Frontal cortex (tissue), 4 donors: Measurements from ENCODE around the gene ANXA2. TPM values are rescaled to one million over a fixed set of nuclear protein-coding genes. Genes with fewer than 3 reads are reported as not detected.
"Not testable (repeated sequence)": the region's sequence is repeated elsewhere in the genome, so short reads cannot be mapped to it uniquely, and the experiment has no call there.

ENCODE experiments used
- DNase-seq, 2 donors: peaks; one replicate each; pipeline ENCODE4 v3.0.0; 2012; ENCODE audit warnings: low spot score in 2 of 2
- FAIRE-seq: peaks from 2 replicates; lab custom pipeline; 2012; peaks lifted over from hg19 to GRCh38; lab: Jason Lieb, UNC
- total RNA-seq: library from RNA; depleted of rRNA; stranded (reverse); fragments of >200 nt; gene quantifications from one replicate; pipeline ENCODE4 v1.2.3, GENCODE V29; 2014
- donor health status: control.
- donor health status: control.
- donor health status: control.

The ANXA2 gene
- total RNA-seq, 1 donor from 2014 or later = 34.6 TPM

DNA sequence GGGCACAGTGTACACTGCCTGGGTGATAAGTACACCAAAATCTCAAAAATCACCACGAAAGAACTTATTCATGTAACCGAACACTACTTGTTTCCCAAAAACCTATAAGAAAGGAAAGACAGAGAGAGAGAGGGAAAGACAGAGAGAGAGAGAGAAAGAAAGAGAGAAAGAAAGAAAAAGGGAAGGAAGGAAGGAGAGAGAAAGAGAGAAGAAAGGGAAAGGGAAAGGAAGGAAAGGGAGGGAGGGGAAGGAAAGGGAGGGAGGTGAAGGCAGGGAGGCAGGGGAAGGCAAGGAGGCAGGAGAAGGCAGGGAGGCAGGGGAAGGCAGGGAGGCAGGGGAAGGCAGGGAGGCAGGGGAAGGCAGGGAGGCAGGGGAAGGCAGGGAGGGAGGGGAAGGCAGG, 48.2 kb downstream of the ANXA2 start:
- FAIRE-seq = no peak
- DNase-seq = no peak

DNA sequence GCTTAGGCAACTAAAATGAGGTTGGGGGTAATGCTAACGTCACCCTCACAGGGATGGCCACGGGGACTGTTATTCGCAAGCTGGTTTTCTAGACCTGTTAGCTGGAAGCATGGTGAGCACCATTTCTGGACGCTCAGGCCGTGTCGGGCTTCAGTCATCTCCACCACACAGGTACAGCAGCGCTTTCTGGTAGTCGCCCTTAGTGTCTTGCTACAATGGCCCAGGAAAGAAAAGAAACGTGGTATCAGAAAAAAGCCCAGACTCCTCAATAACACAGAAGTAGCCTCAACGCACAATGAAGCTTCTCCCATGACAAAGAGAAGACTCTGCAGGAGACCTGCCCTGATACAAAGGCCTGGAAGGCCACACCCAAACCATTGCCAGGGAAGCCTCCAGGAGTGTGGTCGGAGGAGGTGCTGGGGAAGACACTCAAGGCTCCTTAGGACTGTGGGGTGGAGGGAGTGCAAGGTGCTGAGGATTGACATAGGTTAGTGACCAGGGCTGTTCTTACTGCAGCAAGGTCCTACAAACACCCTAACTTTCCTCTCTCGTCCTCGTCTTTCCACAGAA, 50.2 kb downstream of the ANXA2 start:
- no peak for FAIRE-seq

DNA sequence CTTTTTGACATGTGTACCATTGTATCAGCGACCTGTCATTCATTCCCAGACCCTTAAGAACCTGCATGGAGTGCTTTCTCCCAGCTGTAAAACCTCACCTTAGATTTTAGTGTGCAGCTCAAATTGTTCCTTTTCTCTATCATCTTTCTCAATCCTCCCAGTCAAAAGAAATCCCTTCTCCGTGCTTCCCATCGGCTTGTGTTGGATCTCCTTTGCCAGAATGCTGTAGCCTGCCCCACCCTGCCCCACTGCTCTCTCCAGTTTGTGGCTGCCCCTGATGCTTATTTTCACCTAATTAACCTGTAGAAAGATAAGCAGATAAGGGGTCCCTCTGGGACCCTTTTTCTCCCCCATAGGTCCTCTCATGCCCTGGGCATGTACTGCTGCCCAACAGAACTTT, 51.1 kb downstream of the ANXA2 start:
- no peak for DNase-seq
- no peak for FAIRE-seq

More for the DNA sequence above, 50.2 kb downstream of the ANXA2 start:
- DNase-seq = no peak

DNA sequence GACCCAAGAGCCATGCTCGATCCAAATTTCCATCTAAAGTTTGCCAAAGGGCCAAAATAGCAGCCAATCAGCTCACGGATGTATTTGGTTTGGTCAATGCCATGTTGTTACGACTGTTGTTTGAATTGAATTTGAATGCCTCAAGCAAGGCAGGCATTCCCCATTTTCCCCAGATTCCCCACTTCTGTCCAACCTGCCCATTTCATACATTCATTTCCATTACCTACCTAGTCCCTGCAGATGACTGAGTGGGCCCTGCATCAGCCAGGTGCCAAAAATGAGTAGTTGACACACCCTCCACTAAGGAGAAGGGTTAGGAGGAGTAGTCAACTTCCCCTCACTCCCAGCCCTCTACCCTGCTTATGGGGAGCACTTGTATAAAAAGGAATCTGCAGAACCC, 51.7 kb downstream of the ANXA2 start:
- DNase-seq = no peak
- FAIRE-seq = no peak

DNA sequence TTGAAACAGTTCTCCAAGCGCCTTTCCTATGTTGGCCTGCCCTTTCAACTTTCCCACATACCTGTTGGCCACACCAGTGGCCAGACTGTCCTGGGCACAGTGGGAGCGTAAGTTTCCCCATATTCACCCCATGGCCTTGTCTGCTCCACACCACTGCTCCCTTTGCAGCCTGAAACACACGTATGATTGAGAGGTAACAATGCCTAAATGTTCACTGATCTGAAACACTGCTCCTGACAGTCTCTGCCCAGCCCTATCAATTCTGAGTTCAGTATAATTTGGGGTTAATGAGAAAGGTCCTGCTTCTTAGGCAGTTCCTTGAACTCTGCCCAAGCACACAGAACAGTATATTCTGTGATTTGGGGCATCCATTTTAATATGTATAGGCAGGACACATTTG, 52.2 kb downstream of the ANXA2 start:
- DNase-seq (no peak), FAIRE-seq (no peak)

DNA sequence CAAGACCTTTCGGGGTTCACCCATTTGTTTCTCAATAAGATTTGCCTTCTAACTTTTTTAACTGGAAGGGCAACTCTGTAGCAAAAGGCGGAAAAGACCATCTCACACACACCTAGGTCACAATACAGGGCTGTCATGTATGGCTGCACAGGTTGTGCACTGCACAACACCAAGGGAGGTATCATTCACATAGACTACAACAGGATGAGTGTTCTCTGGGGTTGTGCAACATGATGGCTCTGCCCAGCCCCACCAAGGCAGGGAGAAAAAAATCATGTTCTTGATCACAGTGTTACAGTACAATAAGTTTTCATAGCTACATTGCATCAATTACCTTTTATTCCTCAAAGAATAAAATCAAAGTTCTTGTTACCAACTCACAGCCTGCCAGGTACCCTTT, 52.8 kb downstream of the ANXA2 start:
- FAIRE-seq (no peak), DNase-seq (no peak)

DNA sequence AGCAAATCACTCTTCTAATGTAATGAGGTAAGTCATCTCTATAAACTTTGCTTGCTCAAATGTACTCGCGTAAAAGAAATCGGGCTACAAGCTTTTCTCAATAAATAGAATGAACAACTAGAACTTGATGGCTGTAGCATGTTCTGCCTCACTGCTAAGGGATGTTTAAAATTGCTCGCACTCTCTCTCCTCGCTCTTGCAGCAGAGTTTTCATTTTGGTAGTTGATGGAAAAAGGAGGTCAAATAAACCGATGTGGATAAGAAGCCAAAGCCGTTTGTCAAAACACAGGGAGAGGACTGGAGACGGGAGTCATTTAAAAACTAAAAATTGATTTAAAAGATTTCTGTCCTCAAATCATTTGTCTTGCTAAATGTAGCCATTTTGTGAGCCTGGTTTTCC, 53.3 kb downstream of the ANXA2 start:
- DNase-seq (no peak), FAIRE-seq (no peak)

DNA sequence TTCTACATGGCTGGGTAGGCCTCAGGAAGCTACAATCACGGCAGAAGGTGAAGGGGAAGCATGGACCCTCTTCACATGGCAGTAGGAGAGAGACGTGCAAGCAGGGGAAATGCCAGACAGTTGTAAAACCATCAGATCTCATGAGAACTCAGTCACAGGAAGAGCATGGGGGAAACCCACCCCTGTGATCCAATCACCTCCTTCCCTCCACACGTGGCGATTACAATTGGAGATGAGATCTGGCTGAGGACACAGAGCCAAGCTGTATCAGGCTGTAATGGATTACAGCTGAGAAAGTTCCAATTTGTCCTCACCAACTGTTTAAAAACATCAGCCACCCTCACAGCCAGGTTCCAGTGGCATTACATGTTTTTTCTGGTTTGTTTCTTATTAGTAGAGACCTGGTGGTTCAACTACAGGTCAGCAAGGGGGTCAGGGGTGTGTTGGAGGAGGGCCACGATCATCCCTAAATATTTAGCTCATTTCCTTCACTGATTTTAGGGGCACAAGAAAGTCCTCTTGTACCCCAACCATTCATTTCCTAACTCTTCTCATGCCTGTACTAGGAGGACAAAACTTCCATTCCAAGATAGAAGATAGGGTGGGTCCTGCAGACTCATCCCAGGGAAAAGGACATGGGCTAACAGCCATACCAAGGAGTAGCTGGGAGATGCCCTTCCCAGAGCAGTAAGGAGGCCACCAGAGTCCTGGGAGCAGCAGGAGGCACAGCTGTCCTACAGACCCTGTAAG, 54.4 kb downstream of the ANXA2 start:
- no peak for FAIRE-seq

DNA sequence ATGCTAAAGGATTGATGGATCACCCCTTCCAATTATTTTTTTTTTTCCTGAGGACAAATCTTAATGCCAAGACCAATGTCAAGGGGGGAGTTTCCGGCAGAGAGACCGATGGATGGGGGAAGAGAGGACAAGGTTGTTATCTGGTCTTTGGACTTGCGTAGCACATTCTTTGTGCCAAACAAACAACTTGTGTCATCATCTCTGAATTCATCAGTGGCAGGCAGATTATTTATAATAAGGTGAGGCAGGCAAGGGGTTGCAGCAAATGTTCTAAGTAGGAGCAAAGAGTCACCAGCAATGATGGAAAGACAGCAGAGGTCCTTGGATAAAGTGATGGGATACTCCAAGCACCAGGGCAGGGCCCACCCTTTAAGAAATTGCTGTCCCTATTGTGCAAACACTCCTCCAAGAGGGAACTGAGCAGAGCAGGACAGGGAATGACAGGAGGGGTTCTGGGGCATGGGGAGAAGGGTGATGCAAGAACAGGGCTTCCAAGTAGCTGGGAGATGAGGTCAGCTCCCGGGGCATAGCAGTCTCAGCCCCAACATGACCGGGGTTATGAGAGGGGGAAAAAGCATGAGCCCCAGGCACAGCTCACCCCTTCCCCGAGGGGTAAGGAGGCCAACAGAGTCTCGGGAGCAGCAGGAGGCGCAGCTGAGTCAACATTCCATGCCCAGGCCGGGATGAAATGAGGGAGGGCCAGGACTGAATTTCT, 57.4 kb downstream of the ANXA2 start:
- FAIRE-seq (no peak), DNase-seq (no peak)

More for the DNA sequence above, 54.4 kb downstream of the ANXA2 start:
- DNase-seq = no peak

DNA sequence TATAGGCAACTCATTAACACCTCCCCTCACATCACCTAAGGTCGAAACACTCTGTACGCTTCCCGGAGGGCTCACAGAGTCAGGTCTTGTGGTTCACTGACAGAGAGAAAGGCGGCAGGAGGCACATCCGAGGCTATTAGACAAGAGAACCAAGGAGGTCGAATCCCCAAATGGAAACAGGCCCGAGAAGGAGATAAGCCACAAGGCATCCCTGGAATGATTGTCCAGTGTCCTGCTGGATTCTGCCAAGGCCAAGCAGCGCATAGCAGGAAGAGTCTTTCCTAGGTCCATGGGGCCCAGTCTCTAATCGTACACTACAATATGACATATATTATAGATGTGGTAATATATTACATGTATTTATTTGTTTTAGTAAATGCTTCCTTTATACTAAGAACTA, 58.5 kb downstream of the ANXA2 start:
- no peak for FAIRE-seq

DNA sequence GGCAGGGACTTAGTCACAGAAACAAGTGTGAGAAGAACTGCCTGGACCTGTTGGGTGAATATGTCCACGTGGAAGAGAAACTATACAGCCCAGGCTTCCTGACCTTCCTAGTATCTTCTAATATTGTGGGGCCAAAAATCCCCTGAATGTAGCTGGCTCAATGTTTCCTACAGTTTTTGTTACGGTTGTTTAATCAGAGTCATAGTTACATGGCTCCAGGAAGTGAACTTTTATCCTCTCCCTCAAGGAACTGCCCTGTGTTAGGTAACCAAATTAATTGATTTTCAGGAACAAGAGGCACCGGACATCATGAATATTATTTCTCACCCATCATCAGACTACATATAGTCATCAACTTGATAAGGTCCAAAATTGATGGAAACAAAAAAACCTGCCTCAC, 59.0 kb downstream of the ANXA2 start:
- DNase-seq = no peak
- no peak for FAIRE-seq

More for the DNA sequence above, 58.5 kb downstream of the ANXA2 start:
- no peak for DNase-seq

DNA sequence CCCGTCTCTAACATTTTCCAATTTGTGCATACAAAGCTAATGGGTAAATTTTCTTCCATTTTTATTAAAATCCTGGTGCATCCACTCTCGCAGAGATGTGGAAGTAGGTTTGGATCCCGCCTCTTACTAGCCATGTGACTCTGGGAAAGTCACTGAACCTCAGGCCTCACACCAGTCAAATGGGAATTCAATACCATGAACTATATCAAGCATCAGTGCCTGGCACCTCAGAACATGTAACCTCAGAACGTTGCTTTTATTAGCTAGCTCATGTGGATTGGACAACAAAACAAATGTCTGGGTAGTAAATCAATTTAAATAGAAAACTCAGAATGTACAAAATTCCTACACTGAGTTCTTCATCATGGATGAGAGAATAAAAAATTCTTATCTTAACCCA, 60.7 kb downstream of the ANXA2 start:
- FAIRE-seq (no peak), DNase-seq (no peak)

DNA sequence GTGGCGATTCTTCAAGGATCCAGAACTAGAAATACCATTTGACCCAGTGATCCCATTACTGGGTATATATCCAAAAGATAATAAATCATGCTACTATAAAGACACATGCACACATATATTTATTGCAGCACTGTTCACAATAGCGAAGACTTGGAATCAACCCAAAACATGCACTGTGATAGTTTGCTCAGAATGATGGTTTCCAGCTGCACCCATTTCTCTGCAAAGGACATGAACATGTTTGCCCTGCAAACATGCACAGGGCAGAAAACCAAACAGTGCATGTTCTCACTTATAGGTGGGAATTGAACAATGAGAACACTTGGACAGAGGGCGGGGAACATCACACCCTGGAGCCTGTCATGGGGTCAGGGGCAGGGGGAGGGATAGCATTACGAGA, 62.5 kb downstream of the ANXA2 start:
- not testable (repeated sequence) for DNase-seq, FAIRE-seq

DNA sequence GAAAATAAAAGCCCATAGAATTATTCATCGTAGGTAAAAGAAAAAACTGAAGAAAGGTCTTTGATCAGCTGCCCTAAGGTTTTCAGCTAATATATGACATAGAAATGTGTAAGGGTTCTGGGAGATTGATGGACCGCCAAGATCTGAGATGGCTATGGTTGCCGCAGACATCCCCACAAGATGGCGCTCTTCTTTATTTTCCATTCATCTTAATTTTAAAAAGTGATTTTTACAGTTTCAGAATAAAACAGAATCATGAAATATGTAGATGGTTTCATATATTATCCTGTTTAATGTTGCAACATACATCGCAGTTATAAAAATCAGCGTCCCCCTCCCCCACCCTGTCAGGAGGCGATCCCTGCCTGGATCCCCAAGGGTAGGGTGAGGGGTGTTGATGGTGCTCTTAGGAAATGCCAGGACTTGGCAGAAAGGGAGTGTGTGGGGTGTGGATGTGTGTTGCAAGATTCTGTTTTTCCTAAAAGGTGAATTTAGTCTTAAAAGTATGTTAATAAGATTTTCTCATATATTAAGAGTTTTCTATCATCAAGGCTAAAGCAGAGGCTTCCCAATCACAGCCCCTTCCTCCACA, 68.8 kb downstream of the ANXA2 start:
- FAIRE-seq (no peak), DNase-seq (no peak)

DNA sequence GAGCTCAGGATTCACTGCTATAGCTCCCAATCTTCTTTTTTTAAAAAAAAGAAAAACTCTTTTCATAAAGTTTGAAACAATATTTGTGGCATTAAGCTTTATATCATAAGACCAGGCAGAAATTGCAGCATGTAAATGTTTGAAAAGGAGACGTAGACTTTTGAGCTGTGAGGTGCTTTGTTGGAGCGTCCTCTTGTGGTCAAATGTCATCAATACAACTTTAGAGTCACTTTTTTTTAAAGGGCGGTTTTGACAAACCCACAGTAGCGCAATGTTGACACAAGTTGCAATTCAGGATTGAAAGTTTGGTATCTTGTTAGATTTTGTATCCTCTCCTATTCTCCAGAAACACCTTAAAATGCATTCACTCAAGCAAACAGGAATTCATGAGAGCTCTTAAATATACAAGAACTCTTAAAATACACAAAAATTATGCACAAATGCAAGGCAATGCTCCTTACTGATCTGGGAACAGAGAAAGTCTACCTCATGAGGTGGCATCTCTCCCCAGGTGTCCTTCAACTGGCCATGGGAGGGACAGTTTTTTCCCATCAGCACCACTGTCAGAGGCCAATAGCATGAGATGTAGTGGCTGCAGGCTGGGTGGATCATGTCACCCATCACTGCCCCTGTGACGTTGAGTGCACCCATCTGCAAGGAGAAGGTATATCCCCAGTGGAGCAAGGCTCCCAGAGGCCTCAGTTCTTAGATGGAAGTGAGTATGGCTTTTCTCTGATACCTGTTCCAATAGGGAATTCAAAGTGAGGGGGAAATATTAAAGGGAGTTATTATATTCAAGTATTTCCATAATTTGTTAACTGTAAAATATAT, 70.7 kb downstream of the ANXA2 start:
- DNase-seq (peak in 1 of 2 donors; percentile 30), FAIRE-seq (peak; percentile 81)

DNA sequence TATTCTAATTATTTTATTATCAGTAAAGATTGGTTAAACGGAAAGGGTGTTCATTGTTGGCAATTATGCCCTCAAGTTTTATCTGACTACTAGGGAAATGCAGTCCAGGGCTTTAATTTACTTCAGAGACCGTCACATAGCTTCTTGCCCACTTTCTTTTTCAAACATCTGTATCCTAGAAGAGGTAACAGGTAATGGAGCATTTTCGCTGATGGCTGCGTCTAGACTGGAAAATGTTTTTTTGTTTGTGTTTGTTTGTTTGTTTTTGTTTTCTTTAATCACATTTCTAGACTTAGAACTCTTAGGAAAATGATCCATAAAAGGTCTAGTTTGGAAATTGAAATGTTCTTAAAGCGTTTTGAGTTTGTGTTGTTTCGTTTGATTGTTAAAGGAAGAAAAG, 71.4 kb downstream of the ANXA2 start:
- FAIRE-seq (no peak), DNase-seq (no peak)

DNA sequence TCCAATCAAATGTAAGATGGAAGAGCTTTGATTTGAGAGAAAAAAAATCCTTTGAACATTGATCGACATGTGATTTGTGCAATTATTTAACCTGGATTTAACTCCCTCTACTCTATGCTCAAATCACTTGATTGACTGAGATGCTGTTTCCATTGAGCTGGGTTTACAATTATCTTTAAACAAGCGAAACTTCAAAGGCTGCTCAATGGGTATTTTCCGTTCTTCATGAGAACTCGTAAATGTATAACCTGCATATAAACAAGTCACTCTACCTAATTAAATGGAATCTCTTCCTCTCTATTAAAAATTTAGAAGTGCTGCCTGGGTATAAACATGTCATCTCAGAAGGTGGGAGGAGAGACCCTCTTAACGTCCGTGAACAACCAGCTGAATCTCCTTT, 71.9 kb downstream of the ANXA2 start:
- no peak for FAIRE-seq
- DNase-seq = no peak

DNA sequence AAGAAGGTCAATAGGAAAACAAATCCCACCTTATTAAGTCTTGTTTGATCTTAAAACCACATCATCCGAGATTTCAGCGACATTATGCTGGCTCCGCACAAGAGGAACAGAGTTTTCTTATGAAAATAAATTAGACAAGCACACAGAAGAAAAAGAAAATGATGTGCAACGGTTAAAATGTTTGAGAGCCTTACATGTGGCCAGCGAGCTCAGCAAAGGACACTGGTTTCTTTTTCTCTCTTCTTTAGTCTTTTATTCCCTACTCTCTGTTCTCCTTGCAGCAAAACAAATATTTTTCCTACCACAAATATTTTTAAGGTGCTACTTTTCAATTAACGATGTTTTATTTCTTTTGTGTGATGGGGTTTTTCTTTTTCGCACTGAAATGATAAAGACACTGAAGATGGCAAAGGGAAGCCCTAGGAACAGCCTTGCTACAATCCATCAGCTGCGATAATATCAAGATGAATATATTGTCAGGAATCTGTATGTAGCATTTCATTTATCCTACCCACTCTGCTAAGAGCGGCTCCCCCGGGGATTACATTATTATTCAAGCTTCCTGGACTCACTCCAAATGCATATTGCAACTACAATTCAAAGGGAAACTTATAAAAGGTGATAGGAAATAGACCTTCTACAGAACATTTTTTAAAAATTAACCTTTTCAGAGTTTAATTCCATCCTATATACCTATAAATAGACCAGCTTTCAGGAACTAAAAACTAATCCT, 72.9 kb downstream of the ANXA2 start:
- DNase-seq = no peak
- FAIRE-seq = no peak

DNA sequence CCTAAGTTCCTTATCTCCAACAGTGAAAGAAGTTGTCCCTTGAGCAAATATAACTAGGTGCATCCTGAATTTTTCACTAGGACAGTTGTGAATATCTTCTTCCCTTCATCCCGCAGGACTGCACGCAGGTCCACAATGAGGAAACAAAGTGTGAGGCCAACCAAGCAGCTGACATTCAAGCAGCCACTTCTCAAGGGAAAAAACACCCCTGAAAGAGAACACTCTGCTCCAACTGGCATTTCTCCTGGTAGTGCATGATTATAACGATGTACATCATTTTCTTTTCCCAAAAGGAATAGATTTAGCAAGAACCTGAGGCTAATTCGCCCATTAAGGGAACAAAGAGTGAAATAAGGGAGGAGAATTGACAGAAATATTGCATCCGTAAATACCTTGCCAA, 74.5 kb downstream of the ANXA2 start:
- no peak for FAIRE-seq
- no peak for DNase-seq
